GM06990 (cell line): Measurements from ENCODE around the gene CARM1.

ENCODE experiments used
- DNase-seq: peaks from one replicate; pipeline ENCODE4 v3.0.0-alpha.2; 2011; ENCODE audit not compliant: insufficient read length; ENCODE audit errors: extremely low read depth
- H3K27me3 ChIP-seq: replicated peaks from 2 replicates; pipeline ENCODE4 v1.6.0; 2011; ENCODE audit warnings: low read length; ENCODE audit not compliant: control insufficient read depth, insufficient read depth
- H3K36me3 ChIP-seq: 2 replicates; pipeline ENCODE4 v1.5.1; 2011; ENCODE audit warnings: low read length; ENCODE audit not compliant: control insufficient read depth, insufficient read depth
- H3K4me3 ChIP-seq: replicated peaks from 2 replicates; pipeline ENCODE4 v1.5.1; 2011; ENCODE audit warnings: low read depth, mild to moderate bottlenecking, control low read depth, low read length
- CTCF ChIP-seq: IDR thresholded peaks from 2 replicates; pipeline ENCODE4 v1.5.1; 2011; ENCODE audit warnings: low read length, control low read depth, mild to moderate bottlenecking, inconsistent platforms; ENCODE audit not compliant: insufficient read depth, poor library complexity, severe bottlenecking

Gene CARM1

GRCh38 chr19:10963865-10964264 lies 92.5 kb downstream of the CARM1 start:
- H3K4me3 ChIP-seq: no peak overlapping the region; the same call in 1 of the 2 replicates
- no peak for TF ChIP-seq CTCF
- no peaks in the 10 kb centered on the region for H3K27me3 ChIP-seq
- no peak for DNase-seq
- peaks cover 2% of the 10 kb centered on the region for H3K36me3 ChIP-seq

- peak; percentile 20 for TF ChIP-seq CTCF
- no peaks in the 10 kb centered on the region for H3K27me3 ChIP-seq
- peaks cover 2% of the 10 kb centered on the region for H3K36me3 ChIP-seq
- no peak for DNase-seq
- H3K4me3 ChIP-seq: no peak overlapping the region
Observed at GRCh38 chr19:10964903-10965302, 93.5 kb downstream of the CARM1 start.

- no peak overlapping the region for H3K4me3 ChIP-seq
- no peak for DNase-seq
Observed at GRCh38 chr19:10965398-10965797, 94.0 kb downstream of the CARM1 start.

GRCh38 chr19:10966809-10967208 lies 95.5 kb downstream of the CARM1 start:
- Histone ChIP-seq H3K4me3 (no peak overlapping the region), H3K27me3 (no peaks in the 10 kb centered on the region), H3K36me3 (peaks cover 2% of the 10 kb centered on the region)
- TF ChIP-seq CTCF: no peak
- no peak for DNase-seq

More at GRCh38 chr19:10965398-10965797, 94.0 kb downstream of the CARM1 start:
- no peak for TF ChIP-seq CTCF
- Histone ChIP-seq H3K36me3 (peaks cover 2% of the 10 kb centered on the region), H3K27me3 (no peaks in the 10 kb centered on the region)

- peak; percentile 65 for DNase-seq
- no peaks in the 10 kb centered on the region for H3K27me3 ChIP-seq
- H3K36me3 ChIP-seq: peaks cover 2% of the 10 kb centered on the region
- peak overlapping the region; percentile 22; the same call in 1 of the 2 replicates for H3K4me3 ChIP-seq
- peak; percentile 8 for TF ChIP-seq CTCF
Observed at GRCh38 chr19:10968527-10969135, 97.3 kb downstream of the CARM1 start.
